ENCODE results near the gene SNX25. TPM values are rescaled to one million over a fixed set of nuclear protein-coding genes. Genes with fewer than 3 reads are reported as not detected.

The SNX25 gene
- total and polyA plus RNA-seq, 5 experiments from 2014 or later: 4.2 to 16.6 (median 7.6) TPM

GRCh38 chr4:185222598-185222997 lies 13.2 kb downstream of the SNX25 start:
- peaks cover 0 to 3% (median 0%) of the 10 kb centered on the region in 9 donors for H3K9me3 Mint-ChIP-seq
- H3K27me3 Mint-ChIP-seq: no peaks in the 10 kb centered on the region
- no peak overlapping the region for H3K27ac Mint-ChIP-seq
- H3K4me3 Mint-ChIP-seq: no peak overlapping the region
- peaks cover 17 to 26% (median 22%) of the 10 kb centered on the region in 4 donors for H3K4me1 Mint-ChIP-seq
- no peak for ATAC-seq
- POLR2A ChIA-PET: no interaction called here
- peaks cover 3 to 6% (median 5%) of the 10 kb centered on the region in 3 donors for H3K36me3 Mint-ChIP-seq
- DNase-seq: no peak

DNA sequence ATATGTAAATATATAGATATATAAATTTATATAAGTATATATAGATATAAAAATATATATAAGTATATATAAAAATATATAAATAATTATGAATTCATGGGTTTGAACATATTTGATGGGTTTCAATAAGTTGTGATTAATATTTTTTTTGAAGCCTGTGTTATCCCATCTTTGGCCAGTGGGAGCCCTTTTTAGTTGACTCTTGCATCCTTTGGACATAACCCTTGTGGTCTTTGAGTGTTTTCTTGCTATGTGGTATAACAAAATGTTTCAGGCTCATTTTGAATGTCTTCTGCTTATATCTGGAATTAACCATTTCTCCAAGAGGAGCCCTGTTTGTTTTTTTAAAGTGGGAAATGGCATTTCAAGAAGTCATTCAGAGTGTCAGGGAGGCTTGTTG lies 15.2 kb downstream of the SNX25 start:
- no peak for ATAC-seq
- POLR2A ChIA-PET: no interaction called here
- Mint-ChIP-seq H3K27me3 (no peaks in the 10 kb centered on the region), H3K4me1 (peaks cover 13 to 18% (median 15%) of the 10 kb centered on the region in 4 donors), H3K9me3 (peaks cover 0 to 3% (median 0%) of the 10 kb centered on the region in 9 donors), H3K4me3 (no peak overlapping the region), H3K36me3 (peaks cover 3 to 6% (median 5%) of the 10 kb centered on the region in 3 donors), H3K27ac (no peak overlapping the region)
- no peak for DNase-seq

DNA sequence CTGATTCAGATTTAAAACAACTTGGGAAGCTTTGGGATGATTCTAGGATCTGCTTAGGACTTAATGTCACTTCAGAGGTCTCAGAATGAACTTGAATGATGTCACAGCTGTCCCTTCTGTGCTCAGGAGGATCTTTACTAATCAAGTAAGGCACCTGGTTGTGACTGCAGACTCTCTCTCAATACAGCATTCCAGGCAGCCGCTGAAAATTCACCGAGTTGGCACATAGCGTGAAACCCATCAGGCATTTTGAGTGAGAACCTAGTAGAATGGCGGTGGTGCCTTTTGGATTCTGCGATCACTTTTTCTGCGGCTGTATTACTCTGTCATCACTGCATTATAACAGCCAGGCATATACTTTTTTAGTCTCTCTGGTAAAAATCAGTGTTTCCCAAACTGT lies 16.5 kb downstream of the SNX25 start:
- DNase-seq: no peak
- Mint-ChIP-seq H3K9me3 (peaks cover 0 to 3% (median 0%) of the 10 kb centered on the region in 9 donors), H3K4me1 (peaks cover 11 to 14% (median 11%) of the 10 kb centered on the region in 4 donors), H3K36me3 (peaks cover 3 to 6% (median 5%) of the 10 kb centered on the region in 3 donors), H3K4me3 (no peak overlapping the region), H3K27ac (no peak overlapping the region), H3K27me3 (no peaks in the 10 kb centered on the region)
- no peak for ATAC-seq
- POLR2A ChIA-PET: no interaction called here

DNA sequence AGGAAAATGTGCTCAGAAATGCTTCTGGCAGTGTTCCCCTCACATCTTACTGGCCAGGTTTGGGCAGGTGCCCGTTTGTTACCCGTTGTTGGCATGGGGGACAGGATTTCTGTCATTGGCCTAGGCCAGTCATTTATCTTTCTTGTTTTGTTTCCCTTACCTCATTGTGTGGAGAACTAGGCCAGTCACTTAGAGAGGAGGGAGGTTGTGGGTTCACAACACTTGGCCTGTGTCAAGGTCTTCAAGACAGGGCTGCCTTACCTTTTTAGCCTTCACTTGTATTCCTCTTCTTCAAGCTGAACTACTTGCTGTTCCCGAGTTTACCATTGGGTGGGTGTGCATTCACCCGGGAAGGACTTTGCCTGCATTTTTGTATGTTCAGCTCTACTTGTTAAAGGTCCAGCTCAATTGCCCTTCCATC lies 17.7 kb downstream of the SNX25 start:
- POLR2A ChIA-PET: no interaction called here
- Mint-ChIP-seq H3K9me3 (no peaks in the 10 kb centered on the region), H3K36me3 (peaks cover 0 to 3% (median 0%) of the 10 kb centered on the region in 3 donors), H3K27ac (no peak overlapping the region), H3K4me3 (no peak overlapping the region), H3K27me3 (no peaks in the 10 kb centered on the region), H3K4me1 (peaks cover 6 to 11% (median 8%) of the 10 kb centered on the region in 4 donors)
- DNase-seq (no peak), ATAC-seq (no peak)

- ATAC-seq: no peak
- H3K4me3 Mint-ChIP-seq: no peak overlapping the region
- POLR2A ChIA-PET: no interaction called here
- no peaks in the 10 kb centered on the region for H3K27me3 Mint-ChIP-seq
- no peak for DNase-seq
- H3K4me1 Mint-ChIP-seq: peaks cover 0 to 16% (median 9%) of the 10 kb centered on the region in 4 donors
- H3K9me3 Mint-ChIP-seq: no peaks in the 10 kb centered on the region
- H3K36me3 Mint-ChIP-seq: no peaks in the 10 kb centered on the region
- H3K27ac Mint-ChIP-seq: no peak overlapping the region
These were observed 18.4 kb downstream of the SNX25 start for GRCh38 chr4:185227713-185228278.

DNA sequence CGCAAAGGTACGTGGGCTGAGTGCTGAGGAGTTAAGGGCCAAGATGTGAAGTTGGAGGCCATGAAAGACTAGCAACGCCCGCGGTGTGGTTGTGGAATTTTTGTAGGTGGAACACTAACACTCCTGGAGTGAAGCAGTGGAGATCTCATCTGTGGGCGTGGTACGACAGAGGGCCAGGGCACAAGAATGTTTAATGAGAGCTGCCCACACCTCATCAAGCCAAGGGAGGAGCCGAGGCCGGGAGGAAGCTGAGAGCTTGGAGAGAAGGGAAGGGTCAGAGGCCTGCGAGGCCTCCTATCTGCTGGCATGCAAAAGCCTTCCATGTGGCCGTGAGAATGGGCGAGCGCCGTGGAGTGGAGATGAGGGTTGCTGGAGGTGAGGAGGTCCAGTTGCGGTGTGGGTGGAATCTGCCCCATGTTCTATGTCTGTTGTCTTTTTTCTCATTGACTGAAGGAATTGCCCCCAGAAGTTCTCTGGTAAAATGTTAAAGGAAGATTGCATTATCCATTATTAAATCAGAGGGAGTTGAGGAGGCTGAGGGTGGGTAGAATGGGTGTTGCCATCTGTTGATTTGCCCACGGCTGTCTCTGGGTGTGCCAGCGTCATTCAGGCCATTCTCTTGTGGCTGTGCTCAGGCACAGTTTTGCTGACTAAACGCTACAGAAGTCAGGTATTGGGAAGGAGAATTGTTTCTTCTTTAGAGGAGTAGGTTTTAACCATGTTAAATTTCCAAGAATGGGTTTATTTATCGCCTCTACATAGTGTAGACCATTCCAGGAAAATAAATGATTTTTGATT lies 19.8 kb downstream of the SNX25 start:
- no peaks in the 10 kb centered on the region for H3K27me3 Mint-ChIP-seq
- ATAC-seq (no peak), DNase-seq (no peak)
- no peak overlapping the region for H3K4me3 Mint-ChIP-seq
- POLR2A ChIA-PET: no interaction called here
- no peaks in the 10 kb centered on the region for H3K9me3 Mint-ChIP-seq
- H3K27ac Mint-ChIP-seq: no peak overlapping the region
- no peaks in the 10 kb centered on the region for H3K36me3 Mint-ChIP-seq
- peaks cover 0 to 16% (median 8%) of the 10 kb centered on the region in 4 donors for H3K4me1 Mint-ChIP-seq

DNA sequence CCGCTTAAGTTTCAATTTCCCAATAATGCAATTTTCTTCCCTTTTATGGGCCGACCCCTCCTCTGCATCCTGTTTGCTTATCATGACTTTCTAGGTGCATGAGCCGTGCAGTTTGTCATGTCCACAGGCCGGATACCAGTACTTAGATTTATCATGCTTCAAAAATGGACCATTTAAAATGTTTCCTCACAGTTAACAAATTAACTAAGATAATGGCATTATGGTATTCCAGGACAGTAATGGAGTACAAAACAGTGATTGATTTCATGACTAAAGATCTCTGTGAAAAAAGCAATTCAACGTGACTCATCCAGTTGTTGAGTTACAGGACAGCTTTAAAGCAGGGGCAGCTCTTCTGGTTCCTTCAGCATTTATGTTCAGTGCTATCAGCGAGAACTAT lies 23.0 kb downstream of the SNX25 start:
- Mint-ChIP-seq H3K4me3 (no peak overlapping the region), H3K27me3 (no peaks in the 10 kb centered on the region), H3K36me3 (peaks cover 0 to 1% (median 0%) of the 10 kb centered on the region in 3 donors), H3K4me1 (peaks cover 0 to 11% (median 4%) of the 10 kb centered on the region in 4 donors), H3K9me3 (no peaks in the 10 kb centered on the region), H3K27ac (no peak overlapping the region)
- no peak for ATAC-seq
- POLR2A ChIA-PET: no interaction called here
- no peak for DNase-seq

DNA sequence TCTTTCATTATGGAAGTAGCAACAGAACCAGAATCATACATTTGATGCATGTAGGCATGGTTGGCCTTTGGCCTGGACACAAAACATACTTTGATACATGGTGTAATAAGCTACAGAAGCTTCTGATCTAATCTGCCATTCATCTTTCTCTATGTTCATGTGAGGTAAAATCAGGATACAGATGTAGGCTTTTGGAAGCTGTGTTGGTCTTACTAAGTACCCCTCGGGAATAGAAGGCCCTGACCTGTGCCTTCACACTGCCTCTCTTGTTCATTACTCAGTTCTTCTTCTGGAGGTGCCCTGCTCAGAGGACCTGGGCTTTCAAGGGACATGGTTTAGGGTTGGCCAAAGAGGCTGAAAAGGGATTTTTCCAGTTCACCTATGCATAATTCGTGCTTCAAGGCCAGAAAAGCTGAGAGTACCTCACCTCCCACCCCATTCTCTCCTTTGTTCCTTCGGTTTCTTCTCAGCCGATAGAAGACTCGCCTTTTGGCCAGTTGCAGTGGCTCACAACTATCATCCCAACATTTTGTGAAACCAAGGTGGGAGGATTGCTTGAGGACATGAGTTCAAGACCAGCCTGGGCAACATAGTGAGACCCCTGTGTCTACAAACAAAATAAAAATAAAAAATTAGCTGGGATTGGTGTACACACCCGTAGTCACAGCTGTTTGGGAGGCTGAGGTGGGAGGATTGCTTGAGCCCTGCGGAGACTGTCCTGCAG lies 25.9 kb downstream of the SNX25 start:
- no peak for DNase-seq
- no peak overlapping the region for H3K4me3 Mint-ChIP-seq
- H3K36me3 Mint-ChIP-seq: peaks cover 0 to 5% (median 2%) of the 10 kb centered on the region in 3 donors
- peaks cover 0 to 8% (median 0%) of the 10 kb centered on the region in 9 donors for H3K9me3 Mint-ChIP-seq
- H3K4me1 Mint-ChIP-seq: peaks cover 0 to 11% (median 4%) of the 10 kb centered on the region in 4 donors
- ATAC-seq: no peak
- POLR2A ChIA-PET: no interaction called here
- H3K27me3 Mint-ChIP-seq: no peaks in the 10 kb centered on the region
- no peak overlapping the region for H3K27ac Mint-ChIP-seq

- ATAC-seq: no peak
- POLR2A ChIA-PET: no interaction called here
- Mint-ChIP-seq H3K36me3 (peaks cover 0 to 5% (median 2%) of the 10 kb centered on the region in 3 donors), H3K27me3 (no peaks in the 10 kb centered on the region), H3K9me3 (peaks cover 0 to 8% (median 0%) of the 10 kb centered on the region in 9 donors), H3K4me1 (peaks cover 0 to 11% (median 4%) of the 10 kb centered on the region in 4 donors), H3K4me3 (no peak overlapping the region), H3K27ac (peak overlapping the region in 1 of 10 donors; percentile 27)
- no peak for DNase-seq
These were observed 26.6 kb downstream of the SNX25 start for GRCh38 chr4:185235843-185236503.

GRCh38 chr4:185237175-185237574 lies 27.8 kb downstream of the SNX25 start:
- POLR2A ChIA-PET: no interaction called here

DNA sequence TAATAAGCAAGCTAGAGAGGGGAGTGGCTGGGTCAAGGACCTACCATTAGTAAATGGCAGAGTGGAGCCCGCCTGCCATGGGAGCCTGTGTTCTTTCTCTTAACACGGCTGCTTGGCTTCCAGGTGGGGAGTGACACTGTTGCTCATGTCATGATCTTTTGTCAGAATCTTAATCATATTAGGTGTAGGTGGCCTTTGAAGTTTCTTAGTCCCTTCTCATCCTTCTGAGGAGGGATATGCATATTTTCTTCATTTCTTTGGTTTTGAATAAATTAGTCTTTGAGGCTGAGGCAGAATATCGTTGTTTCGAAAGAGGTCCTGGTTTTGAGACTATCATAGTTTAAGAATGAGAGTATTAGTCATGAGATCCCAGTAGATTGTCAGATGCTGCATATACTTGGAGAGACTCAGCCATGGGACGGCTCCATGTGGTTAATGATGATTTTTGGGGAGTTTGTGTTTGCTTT lies 28.9 kb downstream of the SNX25 start:
- H3K27me3 Mint-ChIP-seq: no peaks in the 10 kb centered on the region
- no peak overlapping the region for H3K4me3 Mint-ChIP-seq
- H3K27ac Mint-ChIP-seq: peak overlapping the region in 1 of 10 donors; percentile 46
- peaks cover 0 to 4% (median 1%) of the 10 kb centered on the region in 4 donors for H3K4me1 Mint-ChIP-seq
- DNase-seq (no peak), ATAC-seq (no peak)
- peaks cover 0 to 8% (median 2%) of the 10 kb centered on the region in 9 donors for H3K9me3 Mint-ChIP-seq
- peaks cover 0 to 5% (median 2%) of the 10 kb centered on the region in 3 donors for H3K36me3 Mint-ChIP-seq
- POLR2A ChIA-PET: no interaction called here

More at GRCh38 chr4:185237175-185237574, 27.8 kb downstream of the SNX25 start:
- peaks cover 0 to 5% (median 2%) of the 10 kb centered on the region in 3 donors for H3K36me3 Mint-ChIP-seq
- H3K27me3 Mint-ChIP-seq: no peaks in the 10 kb centered on the region
- H3K9me3 Mint-ChIP-seq: peaks cover 0 to 8% (median 2%) of the 10 kb centered on the region in 9 donors
- ATAC-seq: no peak
- H3K27ac Mint-ChIP-seq: no peak overlapping the region
- no peak for DNase-seq
- no peak overlapping the region for H3K4me3 Mint-ChIP-seq
- H3K4me1 Mint-ChIP-seq: peaks cover 0 to 9% (median 3%) of the 10 kb centered on the region in 4 donors

DNA sequence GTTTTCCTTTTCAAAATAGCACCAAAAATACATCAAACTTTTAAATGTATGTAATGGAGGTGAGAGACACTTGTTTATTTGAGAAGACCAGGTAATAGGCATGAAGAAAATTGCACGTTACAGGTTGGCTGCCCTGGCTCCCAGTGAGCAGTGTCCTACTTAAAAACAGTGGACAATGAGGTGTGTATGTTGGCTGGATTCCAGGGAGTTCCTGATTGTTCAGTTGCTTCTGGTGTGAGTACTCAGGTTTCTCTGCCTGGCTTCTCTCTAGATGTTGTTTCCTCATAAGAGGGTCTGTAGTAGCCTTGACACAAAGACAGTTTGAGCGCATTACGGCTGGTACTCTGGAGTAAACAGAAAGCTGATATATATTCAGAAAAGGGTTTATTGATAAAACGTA lies 29.4 kb downstream of the SNX25 start:
- Mint-ChIP-seq H3K27ac (no peak overlapping the region), H3K36me3 (peaks cover 0 to 5% (median 2%) of the 10 kb centered on the region in 3 donors), H3K4me1 (peaks cover 0 to 4% (median 2%) of the 10 kb centered on the region in 4 donors), H3K4me3 (no peak overlapping the region), H3K9me3 (peaks cover 0 to 8% (median 2%) of the 10 kb centered on the region in 9 donors), H3K27me3 (no peaks in the 10 kb centered on the region)
- DNase-seq (no peak), ATAC-seq (no peak)
- POLR2A ChIA-PET: no interaction called here
